Right atrium auricular region (tissue), 2 donors: ENCODE results near the gene YTHDC1. TPM values are rescaled to one million over a fixed set of nuclear protein-coding genes. Genes with fewer than 3 reads are reported as not detected.

Experiments
- DNase-seq: peaks from one replicate; pipeline ENCODE4 v3.0.0-alpha.2; 2019; ENCODE audit warnings: low spot score
- H3K27ac ChIP-seq, 2 donors: fragments of 200-600 bp; sonication (generic); 1 replicate in 1 of 2; 2 replicates in 1 of 2; pipeline ENCODE4 v1.5.1; 2016 to 2019
- H3K27me3 ChIP-seq, 2 donors: fragments of 200-600 bp; sonication (generic); one replicate each; pipeline versions ENCODE4 v1.5.1 to v1.6.0; 2017 to 2019
- H3K36me3 ChIP-seq: fragments of 200-600 bp; sonication (generic); one replicate; pipeline ENCODE4 v1.5.1; 2016
- H3K4me1 ChIP-seq, 2 donors: fragments of 200-600 bp; sonication (generic); one replicate each; pipeline versions ENCODE4 v1.5.1 to v1.6.0; 2017 to 2019
- H3K4me3 ChIP-seq, 2 donors: fragments of 200-600 bp; sonication (generic); 1 replicate in 1 of 2; 2 replicates in 1 of 2; pipeline ENCODE4 v1.5.1; 2017 to 2019; ENCODE audit warnings: mild to moderate bottlenecking in 1 of 2, moderate library complexity in 1 of 2
- H3K9me3 ChIP-seq, 2 donors: fragments of 200-600 bp; sonication (generic); one replicate each; pipeline ENCODE4 v1.5.1; 2019
- total RNA-seq, 2 donors: library from RNA; depleted of rRNA; stranded (reverse); fragments of >200 nt; gene quantifications; one replicate each; pipeline ENCODE4 v1.1.0, GENCODE V29; 2016
- TF ChIP-seq, protein P1 (sequence below), 2 donors: fragments of 200-600 bp; sonication (generic); IDR thresholded peaks; one replicate each; pipeline ENCODE4 v1.5.1; 2019; ENCODE audit warnings: antibody characterized with exemption in 2 of 2

The YTHDC1 gene
- total RNA-seq, 2 donors from 2014 or later, result 32.6 to 35.6 TPM

DNA sequence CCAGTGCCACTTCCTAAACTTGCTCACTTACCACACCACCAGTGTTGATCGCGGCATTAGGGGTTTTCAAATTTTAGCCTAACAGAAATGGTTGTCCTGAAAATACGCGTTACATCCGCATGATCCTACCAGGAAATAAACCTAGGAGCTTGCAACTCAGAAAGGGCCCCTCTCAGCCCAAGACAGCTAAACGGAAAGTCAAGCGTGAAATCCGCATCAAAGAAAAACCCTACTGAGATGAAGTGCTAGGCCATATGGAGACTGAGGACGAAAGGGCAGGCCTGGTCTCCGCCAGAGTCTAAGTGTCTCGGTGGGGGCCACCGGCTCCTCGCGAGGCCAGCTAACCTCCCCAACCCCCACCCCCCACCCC lies 626 bp downstream of the YTHDC1 start:
- no peak for DNase-seq

DNA sequence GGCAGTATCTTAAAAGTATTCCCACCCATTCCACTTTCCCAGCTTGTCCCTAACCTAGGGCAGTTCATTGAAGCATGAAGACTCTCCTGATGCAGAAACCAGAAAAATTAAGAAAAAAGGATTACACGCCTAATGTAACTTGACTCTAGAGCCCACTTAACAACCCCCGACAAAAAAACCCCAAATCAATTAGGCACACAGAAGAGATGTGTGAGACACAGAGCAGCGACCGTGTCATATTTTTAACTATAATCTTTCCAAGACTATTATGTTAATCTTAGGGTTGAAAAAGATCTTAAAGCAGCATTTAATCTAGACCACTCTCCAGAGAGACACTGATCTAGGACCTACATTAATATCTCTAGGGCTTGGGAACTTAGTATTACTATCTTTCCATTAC lies 1.3 kb downstream of the YTHDC1 start:
- H3K27ac ChIP-seq, result peak overlapping the region; percentile 97 to 99

More for the DNA sequence above, 626 bp downstream of the YTHDC1 start:
- TF ChIP-seq, protein P1, sequence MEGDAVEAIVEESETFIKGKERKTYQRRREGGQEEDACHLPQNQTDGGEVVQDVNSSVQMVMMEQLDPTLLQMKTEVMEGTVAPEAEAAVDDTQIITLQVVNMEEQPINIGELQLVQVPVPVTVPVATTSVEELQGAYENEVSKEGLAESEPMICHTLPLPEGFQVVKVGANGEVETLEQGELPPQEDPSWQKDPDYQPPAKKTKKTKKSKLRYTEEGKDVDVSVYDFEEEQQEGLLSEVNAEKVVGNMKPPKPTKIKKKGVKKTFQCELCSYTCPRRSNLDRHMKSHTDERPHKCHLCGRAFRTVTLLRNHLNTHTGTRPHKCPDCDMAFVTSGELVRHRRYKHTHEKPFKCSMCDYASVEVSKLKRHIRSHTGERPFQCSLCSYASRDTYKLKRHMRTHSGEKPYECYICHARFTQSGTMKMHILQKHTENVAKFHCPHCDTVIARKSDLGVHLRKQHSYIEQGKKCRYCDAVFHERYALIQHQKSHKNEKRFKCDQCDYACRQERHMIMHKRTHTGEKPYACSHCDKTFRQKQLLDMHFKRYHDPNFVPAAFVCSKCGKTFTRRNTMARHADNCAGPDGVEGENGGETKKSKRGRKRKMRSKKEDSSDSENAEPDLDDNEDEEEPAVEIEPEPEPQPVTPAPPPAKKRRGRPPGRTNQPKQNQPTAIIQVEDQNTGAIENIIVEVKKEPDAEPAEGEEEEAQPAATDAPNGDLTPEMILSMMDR (IDR thresholded peaks at IDR 0.05), result no peak
- Histone ChIP-seq H3K36me3 (no peaks in the 10 kb centered on the region), H3K27ac (peak overlapping the region; percentile 97 to 99), H3K4me1 (peaks cover 0 to 46% of the 10 kb centered on the region in 2 donors), H3K9me3 (no peaks in the 10 kb centered on the region), H3K27me3 (no peaks in the 10 kb centered on the region), H3K4me3 (peak overlapping the region; percentile 88 to 89)

DNA sequence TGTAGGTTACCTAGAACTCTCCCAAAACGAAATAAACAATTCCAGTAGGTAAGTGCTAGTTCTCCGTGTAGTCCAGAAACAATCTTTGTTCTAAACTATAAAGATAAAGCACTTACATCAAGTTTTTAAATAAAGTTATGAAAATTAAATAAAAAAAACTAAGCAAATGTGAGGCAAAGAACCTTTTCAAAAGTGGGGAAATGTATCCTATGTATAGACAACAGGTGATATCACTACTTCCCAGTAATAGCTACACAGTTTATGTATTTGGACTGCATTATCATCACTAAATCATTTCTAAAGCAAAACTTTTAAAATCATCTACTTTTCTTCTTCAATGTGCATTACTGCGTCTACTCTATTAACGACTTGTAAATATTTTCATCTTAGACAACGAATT lies 2.0 kb downstream of the YTHDC1 start:
- Histone ChIP-seq H3K4me1 (peaks cover 0 to 58% of the 10 kb centered on the region in 2 donors), H3K4me3 (peak overlapping the region; percentile 88 to 89), H3K27me3 (no peaks in the 10 kb centered on the region), H3K36me3 (no peaks in the 10 kb centered on the region), H3K27ac (no peak overlapping the region), H3K9me3 (no peaks in the 10 kb centered on the region)
- no peak for DNase-seq
- TF ChIP-seq, protein P1 (IDR thresholded peaks at IDR 0.05), result no peak

More for the DNA sequence above, 1.3 kb downstream of the YTHDC1 start:
- Histone ChIP-seq H3K27me3 (no peaks in the 10 kb centered on the region), H3K4me3 (peak overlapping the region; percentile 88 to 89), H3K36me3 (no peaks in the 10 kb centered on the region), H3K9me3 (no peaks in the 10 kb centered on the region), H3K4me1 (peaks cover 0 to 52% of the 10 kb centered on the region in 2 donors)
- TF ChIP-seq, protein P1 (IDR thresholded peaks at IDR 0.05), result no peak
- no peak for DNase-seq

- Histone ChIP-seq H3K4me1 (peaks cover 0 to 71% of the 10 kb centered on the region in 2 donors), H3K4me3 (no peak overlapping the region), H3K27ac (no peak overlapping the region), H3K27me3 (no peaks in the 10 kb centered on the region), H3K9me3 (no peaks in the 10 kb centered on the region), H3K36me3 (no peaks in the 10 kb centered on the region)
- TF ChIP-seq, protein P1 (IDR thresholded peaks at IDR 0.05), result no peak
- no peak for DNase-seq
Measured at GRCh38 chr4:68346461-68346860, 3.4 kb downstream of the YTHDC1 start.

- Histone ChIP-seq H3K27ac (no peak overlapping the region), H3K36me3 (no peaks in the 10 kb centered on the region), H3K4me1 (peaks cover 0 to 77% of the 10 kb centered on the region in 2 donors), H3K4me3 (no peak overlapping the region), H3K9me3 (no peaks in the 10 kb centered on the region), H3K27me3 (no peaks in the 10 kb centered on the region)
- DNase-seq, result no peak
- TF ChIP-seq, protein P1 (IDR thresholded peaks at IDR 0.05), result no peak
Measured at GRCh38 chr4:68344785-68345184, 5.1 kb downstream of the YTHDC1 start.

DNA sequence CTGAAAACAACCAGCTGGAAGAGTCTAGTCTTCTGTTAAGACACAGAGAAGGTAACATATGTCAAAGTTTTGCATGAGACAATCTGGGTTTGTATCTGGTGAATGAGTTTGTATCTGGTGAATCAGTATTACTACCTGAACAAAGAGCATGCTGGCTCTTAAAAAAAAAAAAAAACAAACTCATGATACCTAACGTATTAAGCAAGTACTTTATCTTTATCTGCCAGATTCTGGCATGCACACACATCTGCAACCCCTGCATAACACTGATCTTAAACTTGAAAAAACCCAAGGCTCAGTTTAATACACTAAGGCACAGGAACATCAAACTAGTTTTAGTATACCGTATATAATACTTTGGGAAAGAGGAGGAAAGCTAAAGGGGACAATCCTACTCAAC lies 5.8 kb downstream of the YTHDC1 start:
- no peak for DNase-seq
- no peaks in the 10 kb centered on the region for H3K36me3 ChIP-seq
- TF ChIP-seq, protein P1 (IDR thresholded peaks at IDR 0.05), result no peak
- H3K9me3 ChIP-seq, result no peaks in the 10 kb centered on the region
- no peak overlapping the region for H3K4me3 ChIP-seq
- no peaks in the 10 kb centered on the region for H3K27me3 ChIP-seq
- peaks cover 0 to 84% of the 10 kb centered on the region in 2 donors for H3K4me1 ChIP-seq
- no peak overlapping the region for H3K27ac ChIP-seq
